Epithelial cell of esophagus (primary cell): Measurements from ENCODE around the gene ZSWIM5.

Experiments
- DNase-seq: peaks from one replicate; pipeline ENCODE4 v3.0.0; 2010; ENCODE audit warnings: low read depth
- H3K4me3 ChIP-seq: 2 replicates; pipeline ENCODE4 v1.5.1; 2011; ENCODE audit warnings: mild to moderate bottlenecking, low read length, control low read depth
- TF ChIP-seq, protein P1 (sequence below): IDR thresholded peaks from 2 replicates; pipeline ENCODE4 v1.5.1; 2011; ENCODE audit warnings: low read depth, mild to moderate bottlenecking, low read length, control low read depth, inconsistent platforms; ENCODE audit not compliant: insufficient read depth; ENCODE audit errors: missing control alignments

Gene ZSWIM5

DNA sequence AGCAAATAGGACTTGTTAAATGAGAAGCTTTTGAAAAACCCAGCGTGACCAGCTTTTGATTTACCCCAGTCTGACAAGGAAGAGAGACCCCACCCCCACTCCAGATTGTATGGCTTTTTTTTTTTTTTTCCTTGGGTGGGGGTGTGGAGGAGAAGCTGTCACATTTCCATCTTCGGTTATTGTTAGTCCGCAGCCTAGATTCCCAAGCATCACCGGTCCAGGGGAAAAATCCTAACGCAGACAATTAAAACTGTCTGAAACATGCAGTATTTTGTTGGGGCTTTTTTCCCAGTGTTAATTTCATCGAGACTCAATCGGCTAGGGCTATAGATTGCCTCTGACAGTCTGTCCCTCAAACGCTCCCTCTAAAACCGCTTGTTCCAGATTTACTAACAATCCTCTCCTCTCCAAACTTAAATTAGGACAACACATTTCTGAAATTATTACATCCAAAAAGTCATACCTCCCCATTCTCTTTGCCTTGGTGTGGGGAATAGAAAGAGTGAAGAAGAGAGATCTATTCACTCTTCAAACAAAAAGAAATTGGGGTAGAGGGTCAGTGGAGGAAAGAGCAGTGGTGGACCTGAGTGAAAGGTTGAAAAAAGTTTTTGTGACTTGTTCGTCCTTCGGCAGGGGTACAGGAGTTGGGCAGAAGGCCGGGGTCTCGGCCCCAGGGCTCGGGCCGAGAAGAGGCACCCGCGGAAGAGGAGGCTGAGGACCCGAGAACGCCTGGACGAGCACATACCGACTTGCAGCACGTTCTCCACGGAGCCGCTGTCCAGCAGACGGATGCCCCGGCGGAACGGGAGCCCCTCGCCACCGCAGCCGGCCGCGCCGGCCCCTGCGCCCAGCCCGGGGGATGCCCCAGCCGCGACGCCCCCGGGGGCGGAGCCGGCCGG, 1.1 kb downstream of the ZSWIM5 start:
- TF ChIP-seq, protein P1, sequence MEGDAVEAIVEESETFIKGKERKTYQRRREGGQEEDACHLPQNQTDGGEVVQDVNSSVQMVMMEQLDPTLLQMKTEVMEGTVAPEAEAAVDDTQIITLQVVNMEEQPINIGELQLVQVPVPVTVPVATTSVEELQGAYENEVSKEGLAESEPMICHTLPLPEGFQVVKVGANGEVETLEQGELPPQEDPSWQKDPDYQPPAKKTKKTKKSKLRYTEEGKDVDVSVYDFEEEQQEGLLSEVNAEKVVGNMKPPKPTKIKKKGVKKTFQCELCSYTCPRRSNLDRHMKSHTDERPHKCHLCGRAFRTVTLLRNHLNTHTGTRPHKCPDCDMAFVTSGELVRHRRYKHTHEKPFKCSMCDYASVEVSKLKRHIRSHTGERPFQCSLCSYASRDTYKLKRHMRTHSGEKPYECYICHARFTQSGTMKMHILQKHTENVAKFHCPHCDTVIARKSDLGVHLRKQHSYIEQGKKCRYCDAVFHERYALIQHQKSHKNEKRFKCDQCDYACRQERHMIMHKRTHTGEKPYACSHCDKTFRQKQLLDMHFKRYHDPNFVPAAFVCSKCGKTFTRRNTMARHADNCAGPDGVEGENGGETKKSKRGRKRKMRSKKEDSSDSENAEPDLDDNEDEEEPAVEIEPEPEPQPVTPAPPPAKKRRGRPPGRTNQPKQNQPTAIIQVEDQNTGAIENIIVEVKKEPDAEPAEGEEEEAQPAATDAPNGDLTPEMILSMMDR: no peak
- DNase-seq: peak; percentile 15
- H3K4me3 ChIP-seq: no peak overlapping the region

DNA sequence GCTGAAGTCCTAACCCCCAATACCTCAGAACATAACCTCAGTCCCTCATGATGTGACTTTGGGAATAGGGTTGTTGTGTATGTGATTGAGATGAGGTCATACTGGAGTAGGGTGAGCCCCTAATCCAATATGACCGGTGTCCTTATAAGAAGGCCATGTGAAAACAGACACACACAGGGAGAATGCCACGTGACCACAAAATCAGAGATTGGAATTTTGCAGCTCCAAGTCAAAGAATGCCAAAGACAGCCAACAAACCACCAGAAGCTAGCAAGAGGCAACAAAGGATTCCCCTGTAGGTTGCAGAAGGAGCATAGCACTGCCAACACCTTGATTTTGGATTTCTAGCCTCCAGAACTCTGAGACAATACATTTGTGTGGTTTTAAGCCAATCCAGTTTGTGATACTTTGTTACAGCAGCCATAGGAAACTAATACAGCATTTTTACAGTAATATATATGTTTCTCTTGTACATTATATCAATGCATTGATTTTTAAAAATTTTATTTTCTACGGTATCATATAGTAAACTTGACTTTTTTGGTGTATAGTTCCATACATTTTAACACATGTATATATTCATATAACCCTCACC, 5.4 kb downstream of the ZSWIM5 start:
- no peak overlapping the region for H3K4me3 ChIP-seq
- no peak for DNase-seq
- TF ChIP-seq, protein P1: no peak

DNA sequence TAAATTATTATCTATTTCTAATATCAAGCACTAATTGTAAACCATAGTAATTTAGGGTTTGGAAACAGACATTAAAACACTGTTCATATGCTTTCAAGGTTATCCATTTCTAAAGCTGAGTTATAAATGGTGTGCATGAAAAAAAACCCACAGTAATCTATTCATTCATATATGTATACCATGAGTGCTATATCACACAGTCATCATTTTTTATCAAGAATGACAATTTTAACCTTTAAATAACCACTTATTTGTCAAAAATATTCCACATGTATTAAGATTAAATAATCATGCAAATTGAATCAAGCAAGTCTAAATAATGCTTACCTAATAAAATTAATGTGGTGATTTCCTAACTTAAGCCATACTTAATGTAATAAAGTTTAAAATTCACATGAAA, 6.0 kb downstream of the ZSWIM5 start:
- no peak for DNase-seq
- TF ChIP-seq, protein P1: no peak
- H3K4me3 ChIP-seq: no peak overlapping the region

DNA sequence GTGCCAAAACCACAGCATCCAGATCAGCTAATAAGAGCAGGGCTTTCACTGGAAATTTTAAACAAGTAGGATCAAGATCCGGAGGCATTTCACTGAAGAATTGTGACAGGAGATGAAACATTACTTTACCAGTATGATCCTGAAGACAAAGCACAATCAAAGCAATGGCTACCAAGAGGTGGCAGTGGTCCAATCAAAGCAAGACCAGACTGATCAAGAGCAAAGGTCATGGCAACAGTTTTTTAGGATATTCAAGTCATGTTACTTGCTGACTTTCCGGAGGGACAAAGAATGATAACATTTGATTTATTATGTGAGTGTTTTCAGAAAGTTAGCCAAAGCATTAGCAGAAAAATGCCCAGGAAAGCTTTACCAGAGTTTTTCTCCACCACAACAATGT, 8.2 kb downstream of the ZSWIM5 start:
- TF ChIP-seq, protein P1: no peak
- no peak overlapping the region for H3K4me3 ChIP-seq
- no peak for DNase-seq

DNA sequence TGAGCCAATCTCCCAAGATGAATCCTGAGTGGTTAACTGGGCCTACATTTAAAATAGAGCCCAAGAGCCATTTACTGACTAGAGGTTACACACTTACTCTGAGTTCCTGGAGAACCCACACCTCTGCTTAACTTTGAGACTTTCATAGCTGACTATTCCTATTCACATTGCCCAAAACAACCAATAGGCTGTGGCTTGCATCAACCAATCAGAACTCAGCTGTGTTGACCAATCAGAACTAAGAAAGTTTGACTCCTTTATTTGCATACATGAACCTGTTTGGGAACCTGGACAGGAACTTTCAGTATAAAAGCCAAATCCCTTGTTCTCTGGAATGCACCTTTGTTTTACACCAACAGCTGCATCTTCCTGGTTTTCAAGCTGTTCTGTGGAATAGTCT, 9.5 kb downstream of the ZSWIM5 start:
- no peak overlapping the region for H3K4me3 ChIP-seq
- TF ChIP-seq, protein P1: no peak

DNA sequence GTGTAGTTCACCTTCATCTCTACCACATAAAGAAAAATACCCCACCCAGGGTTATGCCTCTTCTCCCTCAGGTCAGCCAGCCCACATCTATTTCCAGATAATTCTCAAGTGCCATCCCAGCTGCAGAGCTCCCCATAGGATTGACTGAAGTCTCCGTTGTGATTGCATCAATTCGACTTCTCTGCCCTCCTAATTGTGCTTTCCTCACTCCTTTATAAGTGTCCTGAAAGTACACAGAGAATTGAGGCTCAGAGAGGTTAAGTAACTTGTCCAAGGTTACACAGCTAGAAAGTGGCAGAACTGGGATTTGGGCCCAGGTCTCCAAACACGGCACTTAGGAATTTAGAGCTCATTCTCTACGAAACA, 15.0 kb downstream of the ZSWIM5 start:
- TF ChIP-seq, protein P1: no peak
- H3K4me3 ChIP-seq: no peak overlapping the region
- no peak for DNase-seq

More for the DNA sequence above, 9.5 kb downstream of the ZSWIM5 start:
- no peak for DNase-seq
